ENCODE results near the gene XCL1.

DNA sequence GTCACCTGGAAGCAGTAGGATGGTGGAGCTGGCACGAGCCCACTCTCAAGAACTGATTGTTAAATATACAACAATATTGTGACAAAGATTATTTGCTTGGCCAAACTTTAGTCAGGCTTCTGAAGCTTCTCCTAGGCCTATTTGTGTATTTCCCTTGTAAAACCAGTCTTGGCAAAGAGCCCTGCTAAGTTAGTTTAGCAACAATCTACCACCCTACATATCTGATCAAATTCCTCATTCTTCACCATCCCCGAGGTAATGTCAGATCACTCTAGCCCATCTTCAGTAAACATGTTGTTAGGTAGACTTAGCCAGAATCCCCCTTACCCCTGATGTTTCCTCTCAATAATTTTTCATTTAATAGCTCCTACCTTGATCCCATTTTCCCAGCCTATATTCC lies 39.6 kb downstream of the XCL1 start:
- TF ChIP-seq CTCF (IDR thresholded peaks at IDR 0.05; ENCODE audit: extremely low read depth in 1 of 2, insufficient read depth in 1 of 2, low read depth in 1 of 2, low read length in 2 of 2), result no peak
- TF ChIP-seq EZH2 (IDR thresholded peaks at IDR 0.05; ENCODE audit: borderline replicate concordance, low read depth, low read length, severe bottlenecking), result no peak

All from endothelial cell of umbilical vein (primary cell).